Measurements from ENCODE around the gene FAM50B. TPM values are rescaled to one million over a fixed set of nuclear protein-coding genes. Genes with fewer than 3 reads are reported as not detected.

The FAM50B gene
- polyA plus RNA-seq, 1 donor from 2014 or later, result 0.79 TPM

- no peak overlapping the region for H3K27ac ChIP-seq (ENCODE audit: low read length)
- no peaks in the 10 kb centered on the region for H4K20me1 ChIP-seq (ENCODE audit: insufficient read depth)
- no peak overlapping the region for H3K4me2 ChIP-seq (ENCODE audit: low read length)
Observed at GRCh38 chr6:3803627-3804468, 45.3 kb upstream of the FAM50B start.

GRCh38 chr6:3804964-3805363 is 44.2 kb upstream of the FAM50B start:
- H3F3A ChIP-seq (ENCODE audit: insufficient read depth, low read length, poor library complexity, severe bottlenecking), result no peaks in the 10 kb centered on the region
- H3K79me2 ChIP-seq (replicated peaks; ENCODE audit: insufficient read depth, low read length), result no peaks in the 10 kb centered on the region
- no peaks in the 10 kb centered on the region for H3K9me3 ChIP-seq (ENCODE audit: low read length)
- H2AFZ ChIP-seq (ENCODE audit: low read depth, low read length), result no peak overlapping the region
- no peak overlapping the region for H3K4me2 ChIP-seq (ENCODE audit: low read length)
- H3K4me3 ChIP-seq (ENCODE audit: low read length), result no peak overlapping the region
- H3K9ac ChIP-seq (ENCODE audit: low read length), result no peak overlapping the region
- H3K27ac ChIP-seq (ENCODE audit: low read length), result no peak overlapping the region
- no peaks in the 10 kb centered on the region for H4K20me1 ChIP-seq (ENCODE audit: insufficient read depth)
- no peaks in the 10 kb centered on the region for H3K36me3 ChIP-seq (ENCODE audit: insufficient read depth, low read length)
- H3K27me3 ChIP-seq (ENCODE audit: insufficient read depth, low read depth, low read length), result no peaks in the 10 kb centered on the region
- H3K9me2 ChIP-seq (ENCODE audit: insufficient read depth, low read length), result no peaks in the 10 kb centered on the region
- TF ChIP-seq RAD21 (conservative IDR thresholded peaks at IDR 0.05) (no peak), CTCF (IDR thresholded peaks at IDR 0.05; ENCODE audit: poor library complexity, severe bottlenecking) (no peak), EP300 (conservative IDR thresholded peaks at IDR 0.05; ENCODE audit: poor library complexity, severe bottlenecking) (no peak), SMC3 (conservative IDR thresholded peaks at IDR 0.05; ENCODE audit: poor library complexity) (no peak), EZH2 (IDR thresholded peaks at IDR 0.05; ENCODE audit: borderline replicate concordance, insufficient read depth, low read length, poor library complexity, severe bottlenecking) (no peak), TAF1 (IDR thresholded peaks at IDR 0.05; ENCODE audit: low read depth) (no peak), POLR2AphosphoS5 (IDR thresholded peaks at IDR 0.05) (no peak), MXI1 (conservative IDR thresholded peaks at IDR 0.05; ENCODE audit: poor library complexity, severe bottlenecking) (no peak)

More at GRCh38 chr6:3803627-3804468, 45.3 kb upstream of the FAM50B start:
- TF ChIP-seq, protein P1, sequence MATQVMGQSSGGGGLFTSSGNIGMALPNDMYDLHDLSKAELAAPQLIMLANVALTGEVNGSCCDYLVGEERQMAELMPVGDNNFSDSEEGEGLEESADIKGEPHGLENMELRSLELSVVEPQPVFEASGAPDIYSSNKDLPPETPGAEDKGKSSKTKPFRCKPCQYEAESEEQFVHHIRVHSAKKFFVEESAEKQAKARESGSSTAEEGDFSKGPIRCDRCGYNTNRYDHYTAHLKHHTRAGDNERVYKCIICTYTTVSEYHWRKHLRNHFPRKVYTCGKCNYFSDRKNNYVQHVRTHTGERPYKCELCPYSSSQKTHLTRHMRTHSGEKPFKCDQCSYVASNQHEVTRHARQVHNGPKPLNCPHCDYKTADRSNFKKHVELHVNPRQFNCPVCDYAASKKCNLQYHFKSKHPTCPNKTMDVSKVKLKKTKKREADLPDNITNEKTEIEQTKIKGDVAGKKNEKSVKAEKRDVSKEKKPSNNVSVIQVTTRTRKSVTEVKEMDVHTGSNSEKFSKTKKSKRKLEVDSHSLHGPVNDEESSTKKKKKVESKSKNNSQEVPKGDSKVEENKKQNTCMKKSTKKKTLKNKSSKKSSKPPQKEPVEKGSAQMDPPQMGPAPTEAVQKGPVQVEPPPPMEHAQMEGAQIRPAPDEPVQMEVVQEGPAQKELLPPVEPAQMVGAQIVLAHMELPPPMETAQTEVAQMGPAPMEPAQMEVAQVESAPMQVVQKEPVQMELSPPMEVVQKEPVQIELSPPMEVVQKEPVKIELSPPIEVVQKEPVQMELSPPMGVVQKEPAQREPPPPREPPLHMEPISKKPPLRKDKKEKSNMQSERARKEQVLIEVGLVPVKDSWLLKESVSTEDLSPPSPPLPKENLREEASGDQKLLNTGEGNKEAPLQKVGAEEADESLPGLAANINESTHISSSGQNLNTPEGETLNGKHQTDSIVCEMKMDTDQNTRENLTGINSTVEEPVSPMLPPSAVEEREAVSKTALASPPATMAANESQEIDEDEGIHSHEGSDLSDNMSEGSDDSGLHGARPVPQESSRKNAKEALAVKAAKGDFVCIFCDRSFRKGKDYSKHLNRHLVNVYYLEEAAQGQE (IDR thresholded peaks at IDR 0.05; ENCODE audit: borderline replicate concordance), result no peak
- no peak for TF ChIP-seq TAF1 (IDR thresholded peaks at IDR 0.05; ENCODE audit: low read depth)
- TF ChIP-seq EP300 (conservative IDR thresholded peaks at IDR 0.05; ENCODE audit: poor library complexity, severe bottlenecking), result no peak
- no peak for TF ChIP-seq CTCF (IDR thresholded peaks at IDR 0.05; ENCODE audit: poor library complexity, severe bottlenecking)
- TF ChIP-seq MXI1 (conservative IDR thresholded peaks at IDR 0.05; ENCODE audit: poor library complexity, severe bottlenecking), result no peak
- TF ChIP-seq EZH2 (IDR thresholded peaks at IDR 0.05; ENCODE audit: borderline replicate concordance, insufficient read depth, low read length, poor library complexity, severe bottlenecking), result no peak
- no peak for TF ChIP-seq RAD21 (conservative IDR thresholded peaks at IDR 0.05)
- no peak for TF ChIP-seq SMC3 (conservative IDR thresholded peaks at IDR 0.05; ENCODE audit: poor library complexity)
- TF ChIP-seq POLR2AphosphoS5 (IDR thresholded peaks at IDR 0.05), result no peak
- no peaks in the 10 kb centered on the region for H3K79me2 ChIP-seq (replicated peaks; ENCODE audit: insufficient read depth, low read length)
- H3F3A ChIP-seq (ENCODE audit: insufficient read depth, low read length, poor library complexity, severe bottlenecking), result no peaks in the 10 kb centered on the region
- no peak overlapping the region for H3K9ac ChIP-seq (ENCODE audit: low read length)
- H3K36me3 ChIP-seq (ENCODE audit: insufficient read depth, low read length), result no peaks in the 10 kb centered on the region
- no peaks in the 10 kb centered on the region for H3K27me3 ChIP-seq (ENCODE audit: insufficient read depth, low read depth, low read length)
- no peaks in the 10 kb centered on the region for H3K9me3 ChIP-seq (ENCODE audit: low read length)
- H3K4me3 ChIP-seq (ENCODE audit: low read length), result no peak overlapping the region
- no peaks in the 10 kb centered on the region for H3K9me2 ChIP-seq (ENCODE audit: insufficient read depth, low read length)
- H2AFZ ChIP-seq (ENCODE audit: low read depth, low read length), result no peak overlapping the region
